H9 (cell line): ENCODE measurements around the gene SPATS1. TPM values are rescaled to one million over a fixed set of nuclear protein-coding genes. Genes with fewer than 3 reads are reported as not detected.

Experiments used
- DNase-seq: peaks from one replicate; pipeline ENCODE4 v3.0.0-alpha.2; 2017
- H2AFZ ChIP-seq: one replicate; pipeline ENCODE4 v1.6.1; 2013; ENCODE audit warnings: mild to moderate bottlenecking, low read length, control low read depth, moderate library complexity
- H2AK5ac ChIP-seq: 2 replicates; pipeline ENCODE4 v1.6.1; 2013; ENCODE audit warnings: low read length, control low read depth, mixed read lengths; ENCODE audit not compliant: insufficient read length
- H2BK120ac ChIP-seq: one replicate; pipeline ENCODE4 v1.6.1; 2013; ENCODE audit warnings: low read depth, mild to moderate bottlenecking, low read length, control low read depth, inconsistent platforms; ENCODE audit not compliant: poor library complexity, severe bottlenecking
- H2BK12ac ChIP-seq: 2 replicates; pipeline ENCODE4 v1.6.1; 2013; ENCODE audit warnings: low read length, control low read depth, mixed read lengths, low read depth; ENCODE audit not compliant: insufficient read length
- H2BK15ac ChIP-seq: 2 replicates; pipeline ENCODE4 v1.6.1; 2013; ENCODE audit warnings: low read depth, low read length, control low read depth
- H2BK20ac ChIP-seq: one replicate; pipeline ENCODE4 v1.6.1; 2013; ENCODE audit warnings: low read depth, mild to moderate bottlenecking, low read length, control low read depth, inconsistent platforms; ENCODE audit not compliant: poor library complexity, severe bottlenecking
- H2BK5ac ChIP-seq: 2 replicates; pipeline ENCODE4 v1.6.1; 2013; ENCODE audit warnings: low read length, control low read depth, mixed read lengths; ENCODE audit not compliant: insufficient read length
- H3K14ac ChIP-seq: 2 replicates; pipeline ENCODE4 v1.6.1; 2013; ENCODE audit warnings: low read length, control low read depth; ENCODE audit not compliant: insufficient read depth
- H3K18ac ChIP-seq: 2 replicates; pipeline ENCODE4 v1.6.1; 2013; ENCODE audit warnings: low read depth, mild to moderate bottlenecking, mixed read lengths, low read length, control low read depth; ENCODE audit not compliant: insufficient read length
- H3K23ac ChIP-seq: 2 replicates; pipeline ENCODE4 v1.6.1; 2013; ENCODE audit warnings: low read length, control low read depth, mixed read lengths, low read depth; ENCODE audit not compliant: insufficient read length
- H3K23me2 ChIP-seq: 2 replicates; pipeline ENCODE4 v1.6.1; 2013; ENCODE audit warnings: low read depth, mild to moderate bottlenecking, mixed read lengths, low read length, control low read depth; ENCODE audit not compliant: insufficient read length, poor library complexity, severe bottlenecking
- H3K27ac ChIP-seq: 2 replicates; pipeline ENCODE4 v1.5.1; 2013; ENCODE audit warnings: low read length, control low read depth, mixed read lengths, low read depth; ENCODE audit not compliant: insufficient read length
- H3K27me3 ChIP-seq: 2 replicates; pipeline ENCODE4 v1.6.1; 2013; ENCODE audit warnings: low read length, control low read depth, inconsistent platforms; ENCODE audit not compliant: insufficient read depth
- H3K4ac ChIP-seq: 2 replicates; pipeline ENCODE4 v1.6.1; 2013; ENCODE audit warnings: low read depth, mild to moderate bottlenecking, control low read depth, inconsistent platforms, low read length, moderate library complexity
- H3K4me1 ChIP-seq: 2 replicates; pipeline ENCODE4 v1.6.1; 2013; ENCODE audit warnings: low read length, control low read depth, inconsistent platforms; ENCODE audit not compliant: insufficient read depth
- H3K4me2 ChIP-seq: 2 replicates; pipeline ENCODE4 v1.6.1; 2013; ENCODE audit warnings: low read length, control low read depth, mixed read lengths; ENCODE audit not compliant: insufficient read length, insufficient read depth
- H3K56ac ChIP-seq: 2 replicates; pipeline ENCODE4 v1.6.1; 2013; ENCODE audit warnings: low read depth, mild to moderate bottlenecking, mixed read lengths, low read length, control low read depth; ENCODE audit not compliant: insufficient read length
- H3K79me1 ChIP-seq: 2 replicates; pipeline ENCODE4 v1.6.1; 2013; ENCODE audit warnings: low read depth, mild to moderate bottlenecking, moderate library complexity, low read length, control low read depth, inconsistent platforms; ENCODE audit not compliant: insufficient read depth, poor library complexity, severe bottlenecking
- H3K79me2 ChIP-seq: 2 replicates; pipeline ENCODE4 v1.6.1; 2013; ENCODE audit warnings: low read length, control low read depth, inconsistent platforms; ENCODE audit not compliant: insufficient read depth
- H3K9ac ChIP-seq: 2 replicates; pipeline ENCODE4 v1.6.1; 2013; ENCODE audit warnings: low read length, control low read depth, mixed read lengths; ENCODE audit not compliant: insufficient read length; ENCODE audit errors: extremely low read depth
- H3K9me3 ChIP-seq: one replicate; pipeline ENCODE4 v1.6.1; 2013; ENCODE audit warnings: low read depth, low read length, inconsistent platforms; ENCODE audit not compliant: control insufficient read depth
- H3T11ph ChIP-seq: one replicate; pipeline ENCODE4 v1.6.1; 2013; ENCODE audit warnings: mild to moderate bottlenecking, low read length, control low read depth, inconsistent platforms
- H4K20me1 ChIP-seq: one replicate; pipeline ENCODE4 v1.6.1; 2013; ENCODE audit not compliant: control insufficient read depth, insufficient read length, insufficient read depth
- H4K5ac ChIP-seq: 2 replicates; pipeline ENCODE4 v1.6.1; 2013; ENCODE audit warnings: low read depth, mild to moderate bottlenecking, mixed read lengths, low read length, control low read depth; ENCODE audit not compliant: insufficient read length
- H4K8ac ChIP-seq: replicated peaks from 2 replicates; pipeline ENCODE4 v1.6.1; 2013; ENCODE audit warnings: low read length, control low read depth, mixed read lengths, low read depth; ENCODE audit not compliant: insufficient read length
- H4K91ac ChIP-seq: 2 replicates; pipeline ENCODE4 v1.6.1; 2013; ENCODE audit warnings: low read depth, mild to moderate bottlenecking, moderate library complexity, mixed read lengths, low read length, control low read depth; ENCODE audit not compliant: insufficient read length
- H3K27ac Mint-ChIP-seq, 3 experiments: 2 replicates in 2 of 3; 3 replicates in 1 of 3; pipeline ENCODE4 v1.8.0; 2020 to 2021; ENCODE audit warnings: mixed read lengths in 3 of 3, mild to moderate bottlenecking in 1 of 3, moderate library complexity in 1 of 3
- H3K27me3 Mint-ChIP-seq: 2 replicates; pipeline ENCODE4 v1.8.0; 2021; ENCODE audit warnings: low read depth, mild to moderate bottlenecking, moderate library complexity, mixed read lengths
- H3K36me3 Mint-ChIP-seq, 3 experiments: 2 replicates in 2 of 3; 3 replicates in 1 of 3; pipeline ENCODE4 v1.8.0; 2020 to 2021; ENCODE audit warnings: low read depth in 3 of 3, mixed read lengths in 3 of 3; ENCODE audit not compliant: insufficient read depth in 1 of 3
- H3K4me1 Mint-ChIP-seq, 2 experiments: 2 replicates each; pipeline ENCODE4 v1.8.0; 2020; ENCODE audit warnings: mixed read lengths in 2 of 2
- H3K4me3 Mint-ChIP-seq, 2 experiments: 2 replicates in 1 of 2; 3 replicates in 1 of 2; pipeline ENCODE4 v1.8.0; 2020 to 2021; ENCODE audit warnings: mild to moderate bottlenecking in 2 of 2, mixed read lengths in 2 of 2, moderate library complexity in 1 of 2
- H3K9me3 Mint-ChIP-seq, 2 experiments: 2 replicates in 1 of 2; 3 replicates in 1 of 2; pipeline ENCODE4 v1.8.0; 2020; ENCODE audit warnings: mild to moderate bottlenecking in 2 of 2, mixed read lengths in 2 of 2, moderate library complexity in 1 of 2
- CTCF ChIP-seq: fragments of 200-600 bp; sonication (generic); conservative IDR thresholded peaks from 3 replicates; pipeline ENCODE4 v1.8.0; 2021; ENCODE audit warnings: antibody characterized with exemption, mild to moderate bottlenecking
- WGBS: extraction: QIAGEN DNeasy Blood & Tissue Kit; methylation state at CpG from one replicate; pipeline ENCODE4 v1.1.7; 2013; ENCODE audit warnings: missing lambda C conversion rate, low lambda C conversion rate, mixed read lengths; ENCODE audit not compliant: insufficient read length; ENCODE audit errors: extremely low coverage; 5-methylcytosine and 5-hydroxymethylcytosine counted together
- total RNA-seq: library from RNA; stranded (reverse); gene quantifications from 2 replicates; pipeline ENCODE4 v1.2.1, GENCODE V29; 2021

Gene SPATS1
- total RNA-seq, 1 experiment from 2014 or later, result not detected

GRCh38 chr6:44377484-44377883 lies 35.0 kb downstream of the SPATS1 start:
- Histone ChIP-seq H3K4me2 (no peak overlapping the region), H2BK120ac (no peak overlapping the region), H3K9ac (no peak overlapping the region), H3K79me2 (no peaks in the 10 kb centered on the region), H3K56ac (no peak overlapping the region), H2AFZ (no peak overlapping the region), H3K27ac (no peak overlapping the region), H4K20me1 (no peaks in the 10 kb centered on the region), H3K14ac (no peak overlapping the region), H4K8ac (no peak overlapping the region), H4K5ac (no peak overlapping the region), H3K4ac (no peak overlapping the region), H3K18ac (no peak overlapping the region), H2BK15ac (no peak overlapping the region), H3K4me1 (no peaks in the 10 kb centered on the region), H2BK12ac (no peak overlapping the region), H2BK5ac (no peak overlapping the region), H3K9me3 (no peaks in the 10 kb centered on the region), H3K23me2 (no peaks in the 10 kb centered on the region), H4K91ac (no peak overlapping the region), H2AK5ac (no peak overlapping the region), H3K27me3 (no peaks in the 10 kb centered on the region), H3K79me1 (no peaks in the 10 kb centered on the region), H2BK20ac (no peak overlapping the region), H3T11ph (no peak overlapping the region), H3K23ac (no peak overlapping the region)
- no peak for DNase-seq
- TF ChIP-seq CTCF, result no peak
- no CpG with 5 or more reads among the region's 3 CpGs for WGBS
- H3K4me1 Mint-ChIP-seq, result no peaks in the 10 kb centered on the region
- no peak overlapping the region; a peak in 1 of 7 replicates for H3K27ac Mint-ChIP-seq
- H3K9me3 Mint-ChIP-seq, result no peaks in the 10 kb centered on the region
- H3K27me3 Mint-ChIP-seq, result peaks cover 12% of the 10 kb centered on the region
- H3K36me3 Mint-ChIP-seq, result no peaks in the 10 kb centered on the region
- no peak overlapping the region for H3K4me3 Mint-ChIP-seq
